ENCODE results near the gene CASKIN2.

- no peak for TF ChIP-seq CTCF (IDR thresholded peaks at IDR 0.05)
- no peak for TF ChIP-seq POLR2A (IDR thresholded peaks at IDR 0.05; ENCODE audit: low read length)
- TF ChIP-seq POLR2AphosphoS2 (conservative IDR thresholded peaks at IDR 0.05; ENCODE audit: low read length): no peak
- TF ChIP-seq NPAS2 (CRISPR knock-in tag; IDR thresholded peaks at IDR 0.05; ENCODE audit: borderline replicate concordance): no peak
- TF ChIP-seq MAX (IDR thresholded peaks at IDR 0.05): no peak
- TF ChIP-seq PHF8 (IDR thresholded peaks at IDR 0.05; ENCODE audit: borderline replicate concordance, low read depth): no peak
- no peak for TF ChIP-seq ELK1 (IDR thresholded peaks at IDR 0.05; ENCODE audit: low read depth, low read length)
- TF ChIP-seq JUN (IDR thresholded peaks at IDR 0.05): no peak
- no peak for TF ChIP-seq CHD2 (IDR thresholded peaks at IDR 0.05; ENCODE audit: low read length, partially characterized antibody)
- TF ChIP-seq SMC3 (IDR thresholded peaks at IDR 0.05): no peak
- TF ChIP-seq RARB (CRISPR knock-in tag; IDR thresholded peaks at IDR 0.05): no peak
- TF ChIP-seq CBX2 (IDR thresholded peaks at IDR 0.05; ENCODE audit: borderline replicate concordance, low read depth): no peak
These were observed 13.8 kb downstream of the CASKIN2 start for GRCh38 chr17:75501378-75502071.

Data from A549 (cell line).